ENCODE data around the gene ACTR8.
"Not testable (repeated sequence)": the region's sequence is repeated elsewhere in the genome, so short reads cannot be mapped to it uniquely, and the experiment has no call there.

ACTR8 gene, protein sequence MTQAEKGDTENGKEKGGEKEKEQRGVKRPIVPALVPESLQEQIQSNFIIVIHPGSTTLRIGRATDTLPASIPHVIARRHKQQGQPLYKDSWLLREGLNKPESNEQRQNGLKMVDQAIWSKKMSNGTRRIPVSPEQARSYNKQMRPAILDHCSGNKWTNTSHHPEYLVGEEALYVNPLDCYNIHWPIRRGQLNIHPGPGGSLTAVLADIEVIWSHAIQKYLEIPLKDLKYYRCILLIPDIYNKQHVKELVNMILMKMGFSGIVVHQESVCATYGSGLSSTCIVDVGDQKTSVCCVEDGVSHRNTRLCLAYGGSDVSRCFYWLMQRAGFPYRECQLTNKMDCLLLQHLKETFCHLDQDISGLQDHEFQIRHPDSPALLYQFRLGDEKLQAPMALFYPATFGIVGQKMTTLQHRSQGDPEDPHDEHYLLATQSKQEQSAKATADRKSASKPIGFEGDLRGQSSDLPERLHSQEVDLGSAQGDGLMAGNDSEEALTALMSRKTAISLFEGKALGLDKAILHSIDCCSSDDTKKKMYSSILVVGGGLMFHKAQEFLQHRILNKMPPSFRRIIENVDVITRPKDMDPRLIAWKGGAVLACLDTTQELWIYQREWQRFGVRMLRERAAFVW

DNA sequence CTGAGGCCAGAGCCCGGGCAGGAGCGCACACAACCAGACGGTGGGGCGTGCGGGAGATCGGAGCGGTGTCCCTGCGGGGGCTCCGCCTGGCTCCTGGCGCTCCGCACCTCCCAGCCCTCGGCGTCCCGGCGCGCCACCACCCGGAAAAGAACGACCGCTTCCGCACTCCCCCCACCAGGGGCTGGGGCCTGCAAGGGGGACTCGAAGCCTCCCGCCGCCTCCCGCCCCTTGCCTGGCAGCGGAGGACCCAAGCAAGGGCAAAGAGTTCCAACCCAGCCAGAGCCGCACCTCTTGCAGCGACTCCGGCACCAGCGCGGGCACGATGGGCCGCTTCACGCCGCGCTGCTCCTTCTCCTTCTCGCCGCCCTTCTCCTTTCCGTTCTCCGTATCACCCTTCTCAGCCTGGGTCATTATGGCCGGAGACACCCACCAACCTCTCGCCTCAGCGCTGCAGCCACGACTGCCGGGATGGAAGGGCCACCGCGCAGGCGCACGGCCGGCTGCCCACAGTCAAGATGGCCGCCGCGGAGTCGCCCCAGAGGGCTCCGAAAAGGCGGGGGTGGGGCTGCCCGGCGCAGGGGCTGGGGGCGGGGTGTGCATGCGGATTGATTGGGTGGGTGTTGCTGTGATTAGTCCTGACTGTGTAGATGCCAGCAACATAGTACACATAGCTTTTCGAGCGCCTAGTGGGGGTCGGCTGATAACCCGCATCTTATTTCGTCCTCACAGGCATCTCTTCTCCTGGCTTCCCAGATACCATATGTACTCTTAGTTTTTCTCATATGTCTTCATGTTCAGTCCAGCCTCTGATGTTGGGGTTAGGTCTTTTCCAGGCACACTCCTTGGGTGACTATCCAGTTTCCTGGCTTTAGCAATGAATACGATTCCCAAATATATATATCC, at the start of gene ACTR8:
ACTR8 (minus strand) TSS at position 462 of the 903 bp plus-strand sequence; CDS start at position 411, 51 bp downstream.
- DNase-seq, result peak; percentile 9

DNA sequence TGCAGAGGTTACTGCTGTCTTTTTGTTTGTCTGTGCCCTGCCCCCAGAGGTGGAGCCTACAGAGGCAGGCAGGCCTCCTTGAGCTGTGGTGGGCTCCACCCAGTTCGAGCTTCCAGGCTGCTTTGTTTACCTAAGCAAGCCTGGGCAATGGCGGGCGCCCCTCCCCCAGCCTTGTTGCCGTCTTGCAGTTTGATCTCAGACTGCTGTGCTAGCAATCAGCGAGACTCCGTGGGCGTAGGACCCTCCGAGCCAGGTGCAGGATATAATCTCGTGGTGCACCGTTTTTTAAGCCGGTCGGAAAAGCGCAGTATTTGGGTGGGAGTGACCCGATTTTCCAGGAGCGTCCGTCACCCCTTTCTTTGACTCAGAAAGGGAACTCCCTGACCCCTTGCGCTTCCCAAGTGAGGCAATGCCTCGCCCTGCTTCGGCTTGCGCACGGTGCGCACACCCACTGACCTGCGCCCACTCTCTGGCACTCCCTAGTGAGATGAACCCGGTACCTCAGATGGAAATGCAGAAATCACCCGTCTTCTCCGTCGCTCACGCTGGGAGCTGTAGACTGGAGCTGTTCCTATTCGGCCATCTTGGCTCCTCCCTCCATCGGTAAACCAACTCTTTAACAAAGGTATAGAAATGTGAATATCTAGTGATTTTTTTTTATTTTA, 45.4 kb upstream of the ACTR8 start:
- not testable (repeated sequence) for DNase-seq

DNA sequence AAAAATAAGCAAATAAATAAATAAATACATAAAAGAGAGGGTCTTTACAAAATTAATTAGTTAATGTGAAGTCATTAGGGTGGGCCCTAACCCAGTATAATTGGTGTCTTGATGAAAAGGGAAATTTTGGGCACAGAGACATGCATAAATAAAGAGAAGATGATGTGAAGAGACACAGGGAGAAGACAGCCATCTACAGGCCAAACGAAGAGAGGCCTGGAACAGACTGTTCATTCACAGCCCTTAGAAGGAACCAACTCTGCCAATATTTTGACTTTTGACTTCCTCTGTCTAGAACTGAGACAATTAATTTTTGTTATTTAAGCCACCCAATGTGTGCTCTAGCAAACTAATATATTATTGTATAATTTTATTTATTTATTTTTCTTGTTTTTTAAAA, 39.3 kb upstream of the ACTR8 start:
- no peak for DNase-seq

DNA sequence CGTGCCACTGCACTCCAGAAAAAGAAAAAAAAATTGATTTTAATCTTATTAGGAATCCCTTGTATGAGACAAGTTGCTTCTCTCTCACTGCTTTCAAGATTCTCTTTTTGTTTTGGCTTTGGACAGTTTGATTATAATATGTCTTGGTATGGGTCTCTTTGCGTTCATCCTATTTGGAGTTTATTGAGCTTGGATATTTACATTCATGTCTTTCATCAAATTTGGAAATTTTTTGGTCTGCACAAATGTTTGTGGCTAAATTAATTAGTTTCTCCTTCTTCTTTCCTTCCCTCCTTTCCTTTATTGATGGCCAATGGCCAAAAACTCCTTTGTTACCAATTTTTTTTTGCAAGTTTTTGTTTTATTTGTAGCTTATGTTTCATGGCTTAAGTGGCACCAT, 37.8 kb upstream of the ACTR8 start:
- no peak for DNase-seq

DNA sequence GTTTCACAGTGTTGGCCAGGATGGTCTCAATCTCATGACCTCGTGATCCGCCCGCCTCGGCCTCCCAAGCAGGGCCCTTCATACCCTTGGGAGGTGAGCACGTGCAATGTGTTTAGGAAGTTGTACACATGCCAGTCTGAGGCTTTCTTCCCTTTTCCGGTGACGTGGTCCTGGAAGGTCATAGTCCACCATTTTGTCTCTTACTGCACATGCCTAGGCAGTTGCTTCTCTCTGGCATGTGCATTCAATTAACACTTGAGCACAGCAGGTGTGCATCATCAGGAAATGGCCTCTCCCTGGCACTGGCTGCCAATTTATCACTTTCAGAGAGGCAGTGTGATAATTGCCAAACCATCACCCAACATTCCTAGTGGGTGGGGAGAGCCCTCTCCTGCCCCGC, 31.4 kb upstream of the ACTR8 start:
- DNase-seq, result no peak

DNA sequence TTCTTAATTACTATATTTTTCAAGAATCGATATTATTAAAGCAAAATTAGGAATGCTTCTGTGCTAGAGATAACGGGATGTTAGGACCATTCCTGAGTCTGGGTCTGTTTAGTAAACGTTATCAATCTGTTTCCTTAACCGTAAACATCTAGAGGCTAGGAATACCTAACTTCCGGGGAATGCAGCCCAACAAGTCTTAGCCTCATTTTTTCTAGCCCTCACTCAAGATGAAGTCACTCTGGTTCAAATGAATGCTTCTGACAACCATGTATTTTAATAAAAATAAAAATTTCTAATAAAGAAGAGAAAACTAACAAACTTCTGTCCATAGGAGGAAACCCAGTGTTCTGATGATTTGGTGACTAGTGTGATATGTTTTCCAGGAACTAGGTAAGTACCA, 20.8 kb upstream of the ACTR8 start:
- no peak for DNase-seq

DNA sequence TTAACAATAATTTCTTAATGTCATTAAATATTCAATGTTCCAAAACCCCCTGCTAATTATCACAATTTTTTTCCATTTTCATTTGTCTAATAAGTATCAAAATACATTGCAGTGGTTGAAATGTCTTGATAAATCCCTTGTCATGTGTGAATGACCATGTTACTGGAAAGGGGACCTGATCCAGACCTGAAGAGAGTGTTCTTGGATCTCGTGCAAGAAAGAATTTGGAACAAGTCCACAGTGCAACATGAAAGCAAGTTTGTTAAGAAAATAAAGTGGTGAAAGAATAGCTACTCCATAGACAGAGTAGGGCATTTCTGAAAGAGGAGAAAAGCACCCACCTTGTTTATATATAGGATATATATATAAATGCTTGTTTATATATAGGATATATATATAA, 20.1 kb upstream of the ACTR8 start:
- DNase-seq, result no peak

DNA sequence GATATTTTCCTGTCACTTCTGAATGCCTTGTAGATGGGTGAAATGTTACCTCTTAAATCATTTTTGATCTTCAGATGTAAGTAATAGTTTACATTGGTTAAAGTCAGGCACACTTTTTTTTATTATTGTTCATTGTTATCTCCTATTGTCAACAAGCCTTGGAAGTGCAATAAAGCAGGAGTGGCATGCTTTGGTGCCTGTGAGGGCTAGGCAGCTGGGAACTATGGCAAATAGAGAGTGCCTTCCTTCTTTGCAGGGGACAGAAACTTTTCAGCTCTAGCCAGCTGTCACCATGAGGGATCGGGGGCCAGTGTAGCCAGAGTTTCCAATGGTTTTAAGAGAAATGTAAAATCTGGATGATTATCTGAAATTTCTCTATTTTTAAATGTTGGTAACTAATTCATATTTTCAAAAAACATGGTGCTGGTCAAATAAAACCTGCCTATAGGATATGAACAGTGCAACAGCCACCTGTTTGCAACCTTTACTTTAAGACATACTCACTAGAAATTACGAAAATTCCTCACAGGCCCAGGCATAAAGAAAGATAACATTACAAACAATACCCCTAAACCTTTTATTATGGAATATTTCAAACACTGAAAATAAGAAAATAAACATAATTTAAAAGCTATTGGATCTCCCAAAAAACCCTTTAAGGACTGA, 18.8 kb upstream of the ACTR8 start:
- no peak for DNase-seq

DNA sequence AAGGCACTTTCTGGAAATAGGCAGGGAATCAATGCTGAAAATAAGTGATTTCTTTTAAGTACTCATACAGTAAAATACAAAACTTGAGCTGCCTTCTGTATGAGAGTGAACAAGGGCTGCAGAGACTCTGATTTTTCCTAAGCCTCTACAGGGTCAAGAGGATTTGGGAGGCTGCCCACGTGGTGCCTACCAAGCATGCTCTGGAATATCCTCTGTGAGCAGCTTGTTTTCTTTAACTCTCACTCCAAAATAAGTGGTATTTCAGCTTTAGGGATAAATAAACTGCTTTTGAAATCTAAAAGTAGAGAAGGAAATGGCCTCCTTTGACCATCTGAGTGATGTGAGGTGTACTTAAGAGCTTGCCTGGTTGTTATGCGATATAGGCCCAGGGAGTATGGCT, 17.8 kb upstream of the ACTR8 start:
- DNase-seq, result no peak

DNA sequence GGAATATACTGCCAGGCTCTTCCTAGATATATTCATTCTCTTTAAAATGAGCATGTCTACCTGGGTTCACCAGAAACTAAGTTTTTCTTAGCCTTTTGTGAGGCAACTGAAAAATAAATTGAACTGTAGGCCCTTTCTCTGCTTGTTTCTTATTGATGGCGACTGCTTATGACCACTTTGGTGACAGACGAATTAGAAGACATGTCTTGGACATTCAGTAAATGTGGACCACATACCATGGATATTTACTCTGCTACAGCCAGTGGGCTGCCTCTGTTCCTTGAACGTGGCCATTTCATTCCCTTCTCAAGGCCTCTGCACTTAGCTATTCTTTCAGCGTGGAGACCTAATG, 10.3 kb upstream of the ACTR8 start:
- DNase-seq, result no peak

DNA sequence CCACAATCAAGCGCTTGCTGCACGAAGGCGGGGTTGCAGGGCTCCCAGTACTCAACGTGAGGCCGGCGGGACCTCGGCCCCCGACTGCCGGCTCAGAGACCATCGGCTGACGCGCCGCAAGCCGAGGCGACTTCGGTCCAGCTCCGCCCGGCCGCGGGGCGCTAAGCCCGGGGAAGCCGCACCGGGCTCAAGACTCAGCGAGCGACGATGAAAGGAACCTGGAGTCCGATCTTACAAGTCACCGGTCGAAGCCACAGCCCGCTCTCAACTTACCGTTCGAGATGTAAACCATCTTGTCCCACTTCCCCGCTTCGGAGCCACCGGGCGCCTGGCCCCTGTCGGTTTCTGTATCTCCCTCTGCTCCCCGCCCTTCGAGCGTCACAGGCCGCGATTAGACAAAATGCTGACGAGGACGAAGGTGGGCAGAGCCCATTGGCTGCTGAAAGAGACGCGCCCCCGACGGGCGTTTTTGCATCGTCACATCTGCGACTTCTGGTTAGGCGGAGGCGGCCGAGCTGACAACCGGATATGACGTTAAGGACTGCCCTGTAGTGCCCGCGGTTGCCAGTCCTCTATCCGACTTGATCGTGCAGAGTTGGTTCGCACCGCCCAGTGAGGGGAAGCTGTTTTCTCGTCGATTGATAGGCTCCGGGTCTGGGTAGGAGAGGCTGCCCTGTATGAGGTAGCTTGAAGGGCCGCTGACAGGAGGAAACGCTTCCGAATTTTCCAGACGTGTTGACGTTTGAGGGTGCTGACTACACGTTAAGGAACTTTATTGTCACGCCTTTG, 9.7 kb upstream of the ACTR8 start, which contains the start of gene SELENOK:
SELENOK (minus strand) TSS at position 363 of the 789 bp plus-strand sequence.
- peak; percentile 91 for DNase-seq

DNA sequence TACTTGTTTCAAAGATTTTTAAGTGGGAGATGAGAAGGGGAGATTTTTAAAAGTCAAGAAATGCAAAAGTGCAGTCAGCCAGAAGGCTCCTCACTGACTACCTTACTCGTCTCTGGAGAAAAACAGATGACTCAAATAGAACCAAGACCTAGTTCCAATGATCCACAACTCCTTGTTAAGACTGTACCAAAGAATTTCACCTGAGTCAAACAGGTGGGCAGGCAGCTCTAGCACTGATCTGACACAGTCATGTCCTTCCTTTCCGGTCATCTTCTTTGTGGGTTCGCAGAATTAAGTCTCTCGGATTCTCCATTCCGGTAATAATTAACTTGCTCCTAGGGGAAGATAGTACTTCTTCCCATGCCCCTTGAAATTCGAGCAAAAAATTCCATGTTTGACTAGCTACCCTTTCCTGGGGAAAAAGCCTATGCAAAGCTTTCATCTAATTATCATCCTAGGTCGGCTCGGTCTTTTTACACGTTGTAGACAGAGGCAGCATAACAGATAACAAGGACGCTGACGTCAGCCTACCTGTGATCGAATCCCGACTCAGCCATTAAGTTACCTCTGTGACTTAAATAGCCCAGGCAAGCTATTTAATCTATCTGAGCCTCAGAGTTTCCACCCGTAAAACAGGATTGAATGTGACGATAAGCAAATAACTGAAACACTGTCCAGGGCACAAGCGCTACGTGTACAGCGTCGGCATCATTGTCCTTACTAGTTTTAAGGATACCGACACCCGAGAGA, 8.9 kb upstream of the ACTR8 start:
- no peak for DNase-seq

DNA sequence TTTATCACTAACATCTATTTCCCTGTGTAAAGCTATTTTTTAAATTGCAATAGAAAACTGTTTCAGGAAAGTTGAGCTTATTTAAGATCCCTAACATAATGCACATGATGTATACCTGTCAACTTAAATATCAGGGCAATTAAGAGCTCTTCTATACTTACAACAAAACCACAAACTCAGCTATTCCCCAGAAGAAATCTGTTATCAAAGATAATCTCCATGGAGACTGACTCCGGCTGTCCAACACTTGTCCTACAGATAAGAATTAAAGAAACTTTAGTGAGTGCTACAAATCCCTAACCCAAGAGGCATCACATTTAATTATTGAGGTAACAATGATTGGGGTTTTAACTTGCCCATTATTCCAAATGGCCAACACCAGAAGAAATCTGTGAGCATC, 6.3 kb upstream of the ACTR8 start:
- no peak for DNase-seq

DNA sequence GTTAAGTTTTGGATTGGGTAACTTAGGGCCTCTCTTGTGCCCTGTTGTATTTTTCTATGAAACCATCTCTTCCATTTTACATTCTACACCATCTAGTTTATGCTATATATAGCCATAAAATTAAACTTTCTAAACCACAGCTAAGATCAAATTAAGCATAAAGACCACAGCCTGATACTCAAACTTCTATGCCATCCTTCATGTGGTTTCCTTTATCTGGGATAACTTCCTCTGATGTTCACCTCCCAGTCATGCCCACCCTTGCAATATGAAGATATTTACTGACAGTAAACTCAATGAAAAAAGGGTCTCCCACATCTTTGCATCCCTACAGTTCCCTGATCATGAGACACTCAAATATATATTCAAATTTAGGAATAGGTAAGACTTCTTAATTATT, 5.5 kb upstream of the ACTR8 start:
- no peak for DNase-seq

DNA sequence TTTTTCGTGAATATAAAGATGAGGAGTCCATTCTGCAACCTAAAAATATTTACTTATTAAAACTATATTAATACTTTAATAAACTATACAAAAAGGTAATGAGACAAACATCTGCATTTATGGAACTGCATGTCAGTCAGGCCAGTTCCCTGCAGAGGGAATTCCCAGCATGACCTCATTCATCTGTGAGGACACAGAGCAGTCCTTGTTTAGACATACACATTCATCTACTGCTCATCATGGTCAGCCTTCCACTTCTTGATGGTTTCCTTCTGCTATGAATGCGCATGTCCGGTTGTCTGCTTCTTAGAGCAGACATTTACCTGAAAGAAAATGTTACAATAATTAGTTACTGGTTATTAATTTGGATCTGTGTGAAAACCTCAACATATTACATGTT, 3.3 kb upstream of the ACTR8 start:
- DNase-seq, result no peak

DNA sequence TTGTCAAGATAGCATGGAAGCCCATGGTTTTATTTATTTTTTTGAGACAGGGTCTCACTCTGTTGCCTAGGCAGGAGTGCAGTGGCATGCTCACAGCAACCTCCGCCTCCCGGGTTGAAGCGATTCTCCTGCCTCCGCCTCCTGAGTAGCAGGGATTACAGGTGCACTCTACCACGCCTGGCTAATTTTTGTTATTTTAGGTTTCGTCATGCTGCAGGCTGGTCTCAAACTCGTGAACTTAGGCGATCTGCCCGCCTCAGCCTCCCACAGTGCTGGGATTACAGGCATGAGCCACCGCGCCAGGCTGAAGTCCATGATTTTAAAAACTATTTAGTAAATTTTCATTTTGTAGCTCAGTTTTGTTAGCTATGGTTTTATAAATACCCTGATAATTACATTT, 2.7 kb upstream of the ACTR8 start:
- DNase-seq, result no peak

DNA sequence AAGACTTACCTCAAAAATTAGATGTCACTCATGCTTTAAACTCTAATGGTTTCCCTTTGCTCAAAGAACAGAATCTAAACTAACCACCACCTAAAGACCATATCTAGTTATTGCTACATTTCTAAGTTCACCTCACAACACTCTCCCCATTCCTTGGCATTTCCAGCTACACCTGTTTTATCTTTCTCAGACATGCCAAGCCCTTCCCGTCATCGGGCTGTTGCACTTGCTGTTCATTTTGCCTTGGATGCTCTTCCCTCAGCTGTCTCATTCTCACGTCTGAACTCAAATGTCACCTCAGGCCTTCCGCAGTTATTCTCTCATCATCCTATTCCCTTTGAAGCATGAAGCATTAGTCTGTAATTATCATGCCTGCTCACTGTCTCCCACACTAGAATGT, 1.1 kb upstream of the ACTR8 start:
- no peak for DNase-seq

DNA sequence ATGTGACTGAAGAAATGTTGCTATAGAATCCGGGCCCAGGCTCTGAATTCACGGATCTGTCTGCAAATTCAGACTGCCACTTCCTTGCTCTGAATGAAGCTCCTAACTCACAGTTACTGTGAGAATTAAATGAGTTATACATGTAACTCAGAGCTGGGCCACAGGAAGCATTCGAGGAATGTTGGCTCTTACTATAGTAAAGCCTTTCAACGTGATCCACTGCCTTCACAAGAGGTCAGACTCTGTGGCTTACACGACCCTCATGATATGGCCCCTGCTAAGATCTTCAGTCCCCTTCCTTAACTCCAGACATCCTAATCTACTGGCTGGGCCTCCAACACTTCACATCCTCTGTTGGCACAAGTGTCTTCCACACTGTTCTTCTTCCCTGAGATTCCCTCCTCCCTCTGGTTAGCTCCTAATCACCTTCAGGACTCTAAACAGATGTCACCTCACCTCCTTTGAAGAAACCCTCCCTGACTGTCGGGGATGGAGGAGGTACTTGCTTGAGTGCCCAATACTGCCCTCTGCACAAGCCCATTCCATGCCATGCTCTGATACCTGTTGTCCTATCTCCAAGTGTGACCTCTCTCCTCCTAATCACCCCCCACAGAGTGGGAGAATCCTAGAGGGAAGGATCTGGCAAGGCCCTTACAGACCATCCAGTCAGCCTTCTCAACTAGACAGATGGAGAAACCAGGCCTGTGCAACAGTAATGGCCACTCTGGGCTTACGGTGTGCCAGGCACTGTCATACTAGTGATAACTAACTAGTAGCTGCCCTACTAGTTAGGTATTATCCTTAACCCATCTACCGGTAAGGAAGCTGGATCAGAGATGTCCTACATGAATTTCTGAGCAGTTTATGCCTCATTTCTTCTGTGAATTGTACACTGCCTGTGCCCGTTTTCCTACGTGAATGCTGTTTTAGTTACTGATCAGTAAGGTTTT, 1.3 kb downstream of the ACTR8 start:
- DNase-seq, result no peak

DNA sequence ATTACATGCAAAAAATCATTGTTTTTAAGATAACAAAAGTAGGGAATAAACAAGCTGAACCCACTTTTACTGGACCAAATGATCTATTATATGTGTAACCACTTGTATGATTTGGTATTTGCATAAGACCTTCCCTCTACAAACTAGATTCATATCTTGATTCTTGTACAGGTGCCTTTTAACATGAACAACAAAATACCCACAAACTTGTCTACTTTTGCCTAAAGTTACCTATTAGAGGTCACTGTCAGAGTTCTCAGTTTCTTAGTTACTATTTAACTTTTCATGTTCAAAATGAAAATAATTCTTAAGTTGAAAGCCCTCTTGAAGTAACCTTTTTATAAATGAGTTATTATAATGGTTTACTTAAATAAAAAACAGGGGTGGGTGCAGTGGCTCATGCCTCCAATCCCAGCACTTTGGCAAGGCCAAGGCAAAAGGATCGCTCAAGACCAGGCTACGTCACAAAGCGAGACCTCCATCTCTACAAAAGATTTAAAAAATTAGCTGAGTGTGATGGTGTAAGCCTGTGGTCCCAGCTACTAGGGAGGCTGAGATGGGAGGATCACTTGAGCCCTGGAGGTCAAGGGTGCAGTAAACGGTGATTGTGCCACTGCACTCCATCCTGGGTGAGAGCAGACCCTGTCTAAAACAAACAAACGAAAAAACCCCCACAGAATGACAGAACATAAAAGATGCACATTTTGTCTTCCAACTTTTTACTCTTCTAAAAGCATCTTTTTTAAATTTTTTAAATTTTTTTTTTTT, 16.0 kb downstream of the ACTR8 start:
- no peak for DNase-seq

All from NCI-H1694 treated with DMSO at 0.1 percent for 48 hours (cell line).